Smooth muscle cell (in vitro differentiated cells): ENCODE data around the gene MS4A18. TPM values are rescaled to one million over a fixed set of nuclear protein-coding genes. Genes with fewer than 3 reads are reported as not detected.

Experiments used
- DNase-seq: peaks from one replicate; lab custom pipeline; 2025; ENCODE audit not compliant: unreplicated experiment; lab: John Stamatoyannopoulos, UW
- H2AFZ ChIP-seq: fragments of 200-600 bp; sonication (generic); 2 replicates; pipeline ENCODE4 v1.6.0; 2016; ENCODE audit warnings: antibody characterized with exemption, low read depth, mild to moderate bottlenecking
- H3F3A ChIP-seq: fragments of 200-600 bp; sonication (generic); 2 replicates; pipeline ENCODE4 v1.6.0; 2017; ENCODE audit warnings: antibody characterized with exemption, low read depth
- H3K27ac ChIP-seq: fragments of 200-600 bp; sonication (generic); 2 replicates; pipeline ENCODE4 v1.5.1; 2016; ENCODE audit warnings: low read depth, mild to moderate bottlenecking
- H3K27me3 ChIP-seq: fragments of 200-600 bp; sonication (generic); 2 replicates; pipeline ENCODE4 v1.6.1; 2016; ENCODE audit warnings: low read depth, mild to moderate bottlenecking
- H3K36me3 ChIP-seq: fragments of 200-600 bp; sonication (generic); 2 replicates; pipeline ENCODE4 v1.5.1; 2016; ENCODE audit warnings: low read depth
- H3K4me1 ChIP-seq: fragments of 200-600 bp; sonication (generic); 2 replicates; pipeline ENCODE4 v1.5.1; 2016; ENCODE audit warnings: low read depth
- H3K4me2 ChIP-seq: fragments of 200-600 bp; sonication (generic); 2 replicates; pipeline ENCODE4 v1.6.0; 2016; ENCODE audit warnings: mild to moderate bottlenecking
- H3K4me3 ChIP-seq: fragments of 200-600 bp; sonication (generic); 2 replicates; pipeline ENCODE4 v1.5.1; 2016; ENCODE audit warnings: mild to moderate bottlenecking
- H3K79me2 ChIP-seq: fragments of 200-600 bp; sonication (generic); 2 replicates; pipeline ENCODE4 v1.6.0; 2016; ENCODE audit warnings: low read depth, mild to moderate bottlenecking
- H3K9ac ChIP-seq: fragments of 200-600 bp; sonication (generic); 2 replicates; pipeline ENCODE4 v1.6.0; 2016; ENCODE audit warnings: low read depth
- H3K9me3 ChIP-seq: fragments of 200-600 bp; sonication (generic); replicated peaks from 2 replicates; pipeline ENCODE4 v1.5.1; 2016; ENCODE audit warnings: low read depth
- H4K20me1 ChIP-seq: fragments of 200-600 bp; sonication (generic); 2 replicates; pipeline ENCODE4 v1.6.0; 2016; ENCODE audit warnings: low read depth
- CTCF ChIP-seq: fragments of 200-600 bp; sonication (generic); IDR thresholded peaks from 2 replicates; pipeline ENCODE4 v1.5.1; 2017; ENCODE audit warnings: borderline replicate concordance, mild to moderate bottlenecking, antibody characterized with exemption; ENCODE audit not compliant: insufficient read depth, poor library complexity, severe bottlenecking
- WGBS: methylation state at CpG from one replicate; pipeline ENCODE4 v1.1.7; 2016; ENCODE audit warnings: low lambda C conversion rate; 5-methylcytosine and 5-hydroxymethylcytosine counted together
- polyA plus RNA-seq: library from polyadenylated mRNA; unstranded; fragments of >200 nt; fragmentation: Nextera tagmentation; extraction: Ambion mirVana; gene quantifications from 2 replicates; pipeline ENCODE4 v1.2.1, GENCODE V29; 2016
- total RNA-seq: library from RNA; depleted of rRNA; stranded (reverse); fragments of >200 nt; gene quantifications from 2 replicates; pipeline ENCODE4 v1.2.3, GENCODE V29; 2014

The MS4A18 gene
- total and polyA plus RNA-seq, 2 experiments from 2014 or later = not detected

GRCh38 chr11:60691661-60692060, 32.9 kb upstream of the MS4A18 start:
- no peak for DNase-seq
- TF ChIP-seq CTCF = no peak

GRCh38 chr11:60699284-60699691, 25.2 kb upstream of the MS4A18 start, which contains the start of gene MS4A8:
MS4A8 (plus strand) TSS chr11:60699612; CDS start chr11:60700861, 1,249 bp downstream.
- H3K9me3 ChIP-seq = no peaks in the 10 kb centered on the region
- H3K4me3 ChIP-seq = no peak within 1 kb of the TSS
- no peak within 1 kb of the TSS for H3K27ac ChIP-seq
- 51% methylated on average over 2 of the region's 2 CpGs for WGBS
- TF ChIP-seq CTCF = no peak
- no peaks in the 10 kb centered on the region for H3K4me1 ChIP-seq
- no peaks in the 10 kb centered on the region for H3F3A ChIP-seq
- no peak within 1 kb of the TSS for H3K9ac ChIP-seq
- no peaks in the 10 kb centered on the region for H3K27me3 ChIP-seq
- H3K79me2 ChIP-seq = no peaks in the 10 kb centered on the region
- H4K20me1 ChIP-seq = no peaks in the 10 kb centered on the region
- H2AFZ ChIP-seq = no peak within 1 kb of the TSS
- DNase-seq = no peak
- no peaks in the 10 kb centered on the region for H3K36me3 ChIP-seq
- H3K4me2 ChIP-seq = no peak within 1 kb of the TSS

More at GRCh38 chr11:60691661-60692060, 32.9 kb upstream of the MS4A18 start:
- Histone ChIP-seq H3K4me3 (no peak overlapping the region), H3K27ac (no peak overlapping the region), H3K9me3 (no peaks in the 10 kb centered on the region), H3K27me3 (no peaks in the 10 kb centered on the region), H3F3A (no peaks in the 10 kb centered on the region), H2AFZ (no peak overlapping the region), H3K36me3 (no peaks in the 10 kb centered on the region), H3K9ac (no peak overlapping the region), H4K20me1 (no peaks in the 10 kb centered on the region), H3K79me2 (no peaks in the 10 kb centered on the region), H3K4me2 (no peak overlapping the region), H3K4me1 (no peaks in the 10 kb centered on the region)
- 78% methylated on average over 5 of the region's 5 CpGs for WGBS

DNA sequence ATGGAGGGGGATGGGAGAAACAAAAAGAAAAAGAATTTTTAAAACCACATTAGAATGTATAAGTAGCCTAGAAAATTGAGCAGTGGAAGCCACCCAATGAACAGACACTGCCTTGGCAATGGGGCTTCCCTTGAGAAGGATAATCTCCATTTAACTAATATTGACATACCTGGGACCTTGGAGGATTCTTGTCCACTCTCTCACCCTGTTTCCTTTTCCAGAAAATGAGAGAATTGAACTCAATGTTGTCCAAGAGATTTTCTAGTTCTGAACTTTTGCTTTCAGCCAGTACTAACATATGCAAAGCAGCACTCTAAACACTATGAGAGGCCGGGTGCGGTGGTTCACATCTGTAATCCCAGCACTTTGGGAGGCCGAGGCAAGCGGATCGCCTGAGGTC, 24.6 kb upstream of the MS4A18 start:
- no peak for TF ChIP-seq CTCF
- no peak overlapping the region for H3K4me2 ChIP-seq
- H3K9me3 ChIP-seq = no peaks in the 10 kb centered on the region
- no peaks in the 10 kb centered on the region for H3K79me2 ChIP-seq
- no peak overlapping the region for H3K4me3 ChIP-seq
- no peaks in the 10 kb centered on the region for H3K27me3 ChIP-seq
- H3K36me3 ChIP-seq = no peaks in the 10 kb centered on the region
- no peak overlapping the region for H3K9ac ChIP-seq
- DNase-seq = no peak
- no peak overlapping the region for H3K27ac ChIP-seq
- H2AFZ ChIP-seq = no peak overlapping the region
- H4K20me1 ChIP-seq = no peaks in the 10 kb centered on the region
- WGBS = 96% methylated on average over 5 of the region's 5 CpGs
- no peaks in the 10 kb centered on the region for H3F3A ChIP-seq
- no peaks in the 10 kb centered on the region for H3K4me1 ChIP-seq

DNA sequence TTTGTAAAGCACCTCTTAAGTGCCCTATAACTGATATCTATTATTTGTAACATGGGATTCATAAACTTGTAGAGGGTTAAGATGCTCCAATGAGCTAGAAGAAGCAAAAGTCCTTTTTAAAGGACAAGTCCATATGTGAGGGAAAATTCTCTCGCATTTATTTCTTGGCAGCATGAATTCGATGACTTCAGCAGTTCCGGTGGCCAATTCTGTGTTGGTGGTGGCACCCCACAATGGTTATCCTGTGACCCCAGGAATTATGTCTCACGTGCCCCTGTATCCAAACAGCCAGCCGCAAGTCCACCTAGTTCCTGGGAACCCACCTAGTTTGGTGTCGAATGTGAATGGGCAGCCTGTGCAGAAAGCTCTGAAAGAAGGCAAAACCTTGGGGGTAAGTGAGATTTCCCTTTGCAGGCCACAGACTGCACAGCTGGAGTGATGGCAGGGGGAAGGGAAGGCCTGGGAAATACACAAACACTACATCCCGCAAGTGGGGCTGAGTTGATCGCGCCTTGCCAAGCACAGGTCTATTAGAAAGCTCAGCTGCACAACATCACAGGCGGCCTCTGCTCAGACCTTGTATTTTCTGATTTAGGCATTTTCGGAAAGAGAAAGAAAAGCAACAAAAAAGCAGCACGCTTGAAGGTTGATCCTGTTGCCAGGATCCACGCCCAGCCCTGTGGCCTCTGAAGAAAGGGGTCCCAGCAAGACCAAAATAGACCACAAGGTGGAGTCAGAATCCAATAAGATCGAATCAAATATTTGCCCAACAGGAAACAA, 23.6 kb upstream of the MS4A18 start:
- H3K79me2 ChIP-seq = no peaks in the 10 kb centered on the region
- no peaks in the 10 kb centered on the region for H3F3A ChIP-seq
- no peaks in the 10 kb centered on the region for H3K27me3 ChIP-seq
- DNase-seq = no peak
- H4K20me1 ChIP-seq = no peaks in the 10 kb centered on the region
- WGBS = 72% methylated on average over 14 of the region's 14 CpGs
- H3K4me3 ChIP-seq = no peak overlapping the region
- H3K36me3 ChIP-seq = no peaks in the 10 kb centered on the region
- H2AFZ ChIP-seq = no peak overlapping the region
- no peak overlapping the region for H3K4me2 ChIP-seq
- H3K9ac ChIP-seq = no peak overlapping the region
- no peak overlapping the region for H3K27ac ChIP-seq
- TF ChIP-seq CTCF = peak; percentile 29
- no peaks in the 10 kb centered on the region for H3K9me3 ChIP-seq
- H3K4me1 ChIP-seq = no peaks in the 10 kb centered on the region
